KMS-11 (cell line): Measurements from ENCODE around the gene TMEM176A.

Experiments used
- H2AFZ ChIP-seq: fragments of 200-600 bp; sonication (generic); 2 replicates; pipeline ENCODE4 v1.6.1; 2016; ENCODE audit warnings: antibody characterized with exemption, mixed run types, low read depth
- H3K27ac ChIP-seq: fragments of 200-600 bp; sonication (generic); 2 replicates; pipeline ENCODE4 v1.6.1; 2016; ENCODE audit warnings: mild to moderate bottlenecking, mixed run types
- H3K27me3 ChIP-seq: fragments of 200-600 bp; sonication (generic); 2 replicates; pipeline ENCODE4 v1.6.1; 2017; ENCODE audit warnings: mild to moderate bottlenecking, low read depth, mixed run types, moderate library complexity; ENCODE audit not compliant: insufficient read depth
- H3K36me3 ChIP-seq: fragments of 200-600 bp; sonication (generic); 2 replicates; pipeline ENCODE4 v1.6.1; 2017; ENCODE audit warnings: mild to moderate bottlenecking, mixed run types; ENCODE audit not compliant: insufficient read depth
- H3K4me1 ChIP-seq: fragments of 200-600 bp; sonication (generic); 2 replicates; pipeline ENCODE4 v1.6.1; 2016; ENCODE audit warnings: mild to moderate bottlenecking, low read depth, mixed run types; ENCODE audit not compliant: poor library complexity, severe bottlenecking
- H3K4me2 ChIP-seq: fragments of 200-600 bp; sonication (generic); 2 replicates; pipeline ENCODE4 v1.7.0; 2016; ENCODE audit warnings: mild to moderate bottlenecking, mixed run types
- H3K4me3 ChIP-seq: fragments of 200-600 bp; sonication (generic); IDR thresholded peaks from 2 replicates; pipeline ENCODE4 v1.6.1; 2017; ENCODE audit warnings: low read depth, low read length, mixed read lengths; ENCODE audit not compliant: insufficient read depth
- H3K79me2 ChIP-seq: fragments of 200-600 bp; sonication (generic); 2 replicates; pipeline ENCODE4 v1.6.1; 2016; ENCODE audit warnings: low read depth, mixed run types; ENCODE audit not compliant: insufficient read depth
- H3K9ac ChIP-seq: fragments of 200-600 bp; sonication (generic); 2 replicates; pipeline ENCODE4 v1.6.1; 2016; ENCODE audit warnings: mild to moderate bottlenecking, mixed run types
- H4K20me1 ChIP-seq: fragments of 200-600 bp; sonication (generic); 2 replicates; pipeline ENCODE4 v1.6.1; 2016; ENCODE audit warnings: mild to moderate bottlenecking, mixed run types; ENCODE audit not compliant: insufficient read depth
- CTCF ChIP-seq: fragments of 200-600 bp; sonication (generic); conservative IDR thresholded peaks from 2 replicates; pipeline ENCODE4 v1.6.1; 2017; ENCODE audit warnings: low read depth, mild to moderate bottlenecking, antibody characterized with exemption, low read length, moderate library complexity, mixed read lengths

The TMEM176A gene

GRCh38 chr7:150830937-150831336, 30.4 kb downstream of the TMEM176A start:
- Histone ChIP-seq H3K79me2 (no peaks in the 10 kb centered on the region), H3K4me3 (no peak overlapping the region), H3K4me1 (no peaks in the 10 kb centered on the region), H3K9ac (no peak overlapping the region), H3K4me2 (no peak overlapping the region), H4K20me1 (no peaks in the 10 kb centered on the region), H2AFZ (no peak overlapping the region), H3K27ac (no peak overlapping the region), H3K27me3 (no peaks in the 10 kb centered on the region), H3K36me3 (no peaks in the 10 kb centered on the region)
- TF ChIP-seq CTCF: no peak

- no peak overlapping the region for H3K4me3 ChIP-seq
- TF ChIP-seq CTCF: no peak
- H3K9ac ChIP-seq: no peak overlapping the region
- no peaks in the 10 kb centered on the region for H3K27me3 ChIP-seq
- no peaks in the 10 kb centered on the region for H4K20me1 ChIP-seq
- H3K79me2 ChIP-seq: no peaks in the 10 kb centered on the region
- no peaks in the 10 kb centered on the region for H3K36me3 ChIP-seq
- no peak overlapping the region for H3K27ac ChIP-seq
- H2AFZ ChIP-seq: no peak overlapping the region
- no peaks in the 10 kb centered on the region for H3K4me1 ChIP-seq
- no peak overlapping the region for H3K4me2 ChIP-seq
Measured at GRCh38 chr7:150831851-150832250, 31.3 kb downstream of the TMEM176A start.

- TF ChIP-seq CTCF: no peak
- H2AFZ ChIP-seq: no peak overlapping the region
- no peaks in the 10 kb centered on the region for H3K27me3 ChIP-seq
- H3K9ac ChIP-seq: no peak overlapping the region
- H3K4me1 ChIP-seq: no peaks in the 10 kb centered on the region
- no peaks in the 10 kb centered on the region for H3K36me3 ChIP-seq
- no peak overlapping the region for H3K4me3 ChIP-seq
- no peaks in the 10 kb centered on the region for H3K79me2 ChIP-seq
- H3K27ac ChIP-seq: no peak overlapping the region
- H3K4me2 ChIP-seq: no peak overlapping the region
- no peaks in the 10 kb centered on the region for H4K20me1 ChIP-seq
Measured at GRCh38 chr7:150835019-150835418, 34.5 kb downstream of the TMEM176A start.

GRCh38 chr7:150835702-150836280, 35.2 kb downstream of the TMEM176A start:
- no peaks in the 10 kb centered on the region for H3K79me2 ChIP-seq
- no peaks in the 10 kb centered on the region for H4K20me1 ChIP-seq
- H3K27me3 ChIP-seq: no peaks in the 10 kb centered on the region
- H3K4me1 ChIP-seq: no peaks in the 10 kb centered on the region
- H2AFZ ChIP-seq: no peak overlapping the region
- H3K9ac ChIP-seq: no peak overlapping the region
- no peak overlapping the region for H3K27ac ChIP-seq
- no peaks in the 10 kb centered on the region for H3K36me3 ChIP-seq
- TF ChIP-seq CTCF: no peak
- no peak overlapping the region for H3K4me3 ChIP-seq
- no peak overlapping the region for H3K4me2 ChIP-seq
